GM03348 (cell line): ENCODE results near the gene PTPRM.
A peak's percentile ranks its signal among the peaks of the same experiment; 100 is the strongest.

Source experiments
- DNase-seq: peaks from one replicate; pipeline ENCODE4 v3.0.0; 2012; ENCODE audit warnings: low spot score

PTPRM gene

DNA sequence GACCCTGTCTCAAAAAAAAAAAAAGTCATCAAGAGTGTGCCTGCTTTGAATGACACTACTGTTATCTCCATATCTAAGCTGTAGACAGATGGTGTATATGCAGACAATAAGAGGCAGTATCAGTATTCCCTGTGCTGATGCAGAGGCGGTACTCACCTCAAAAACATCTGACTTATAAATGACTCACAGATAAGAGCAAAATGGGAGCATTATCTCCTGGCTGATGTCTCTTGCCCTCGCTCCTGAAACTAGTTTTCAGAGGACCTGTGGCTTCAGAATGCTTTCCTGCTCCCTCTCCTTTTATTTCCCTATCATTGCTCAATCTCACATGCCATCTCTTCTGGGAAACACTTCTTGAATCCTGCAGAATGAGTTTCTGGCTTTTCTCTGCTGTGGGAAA lies 289.6 kb downstream of the PTPRM start:
- DNase-seq: peak; percentile 16

DNA sequence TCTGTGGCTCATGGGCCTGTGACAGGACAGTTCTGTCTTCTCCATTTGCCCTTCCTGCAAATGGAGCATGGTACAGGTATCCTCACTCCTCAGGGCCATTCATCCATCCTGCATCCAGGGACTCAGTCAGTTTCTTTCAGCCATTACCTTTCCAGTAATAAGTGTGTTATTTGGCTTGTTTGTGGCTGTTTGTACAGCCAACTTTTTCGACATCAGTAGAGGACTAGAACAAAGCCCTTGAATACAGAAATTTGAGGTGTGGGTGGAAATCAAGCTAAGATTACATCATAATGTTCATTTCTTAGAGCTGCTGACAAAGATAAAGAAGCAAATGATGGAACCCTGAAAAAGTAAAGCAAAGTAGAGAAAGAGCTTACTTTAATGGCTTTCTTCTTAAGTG lies 290.4 kb downstream of the PTPRM start:
- DNase-seq: no peak

DNA sequence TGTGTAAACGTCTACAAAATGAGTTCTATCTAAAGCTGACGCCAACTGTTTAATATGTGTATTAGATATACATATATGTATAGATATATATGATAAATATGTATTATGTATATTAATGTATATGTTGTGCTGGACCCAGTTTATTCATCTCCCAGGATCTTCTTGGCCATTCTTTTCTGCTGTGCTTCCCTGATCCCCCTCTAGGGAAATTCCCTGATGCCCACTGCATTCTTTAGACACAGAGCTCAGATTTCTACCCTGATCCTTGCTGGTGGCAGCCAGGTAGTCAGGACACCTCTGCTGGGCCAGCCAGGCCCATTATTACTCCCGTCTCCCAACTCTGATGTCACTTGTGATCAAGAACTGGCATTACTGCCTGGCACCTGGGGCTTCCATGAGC lies 292.0 kb downstream of the PTPRM start:
- DNase-seq: no peak

DNA sequence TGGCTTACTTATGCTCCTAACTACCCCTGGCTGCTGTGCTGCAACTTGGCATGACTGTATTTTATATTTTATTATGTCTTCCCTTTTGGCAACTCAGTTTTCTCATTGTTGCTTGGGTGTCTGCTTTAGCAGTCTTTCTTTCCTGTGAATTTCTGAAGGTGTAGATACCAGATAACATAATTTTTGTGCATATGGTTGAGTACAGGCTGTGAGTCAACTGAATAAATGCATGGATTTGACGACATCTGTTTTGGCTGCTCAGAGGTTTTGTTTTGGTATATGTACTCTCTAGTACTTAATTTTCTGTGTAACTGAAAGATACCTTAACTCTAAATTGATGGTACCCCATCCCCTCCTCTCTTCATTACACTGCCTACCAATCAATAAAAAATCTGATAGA lies 303.1 kb downstream of the PTPRM start:
- DNase-seq: no peak

- peak; percentile 22 for DNase-seq
These were observed 303.7 kb downstream of the PTPRM start for GRCh38 chr18:7870855-7871254.

GRCh38 chr18:7871560-7872456 lies 304.7 kb downstream of the PTPRM start:
- no peak for DNase-seq

DNA sequence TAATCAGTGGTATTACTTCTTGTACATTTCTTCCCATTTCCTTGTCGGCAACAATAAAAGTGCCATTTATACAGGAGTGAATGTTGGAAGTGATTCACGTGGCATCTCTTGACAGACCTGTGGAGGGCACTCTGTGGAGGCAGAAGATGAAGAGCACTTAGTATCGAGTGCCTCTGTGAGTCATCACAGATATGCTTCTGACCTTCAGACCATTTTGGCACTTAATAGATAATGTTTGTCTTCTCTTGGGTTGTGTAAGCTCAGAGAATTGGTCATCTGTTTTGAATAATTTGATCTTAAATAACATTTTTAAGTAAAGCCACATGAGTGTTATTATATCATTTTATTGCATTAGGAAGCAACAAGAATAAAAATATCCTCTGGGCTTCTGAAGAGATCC lies 305.5 kb downstream of the PTPRM start:
- DNase-seq: peak; percentile 50

- no peak for DNase-seq
These were observed 306.2 kb downstream of the PTPRM start for GRCh38 chr18:7873316-7873715.

DNA sequence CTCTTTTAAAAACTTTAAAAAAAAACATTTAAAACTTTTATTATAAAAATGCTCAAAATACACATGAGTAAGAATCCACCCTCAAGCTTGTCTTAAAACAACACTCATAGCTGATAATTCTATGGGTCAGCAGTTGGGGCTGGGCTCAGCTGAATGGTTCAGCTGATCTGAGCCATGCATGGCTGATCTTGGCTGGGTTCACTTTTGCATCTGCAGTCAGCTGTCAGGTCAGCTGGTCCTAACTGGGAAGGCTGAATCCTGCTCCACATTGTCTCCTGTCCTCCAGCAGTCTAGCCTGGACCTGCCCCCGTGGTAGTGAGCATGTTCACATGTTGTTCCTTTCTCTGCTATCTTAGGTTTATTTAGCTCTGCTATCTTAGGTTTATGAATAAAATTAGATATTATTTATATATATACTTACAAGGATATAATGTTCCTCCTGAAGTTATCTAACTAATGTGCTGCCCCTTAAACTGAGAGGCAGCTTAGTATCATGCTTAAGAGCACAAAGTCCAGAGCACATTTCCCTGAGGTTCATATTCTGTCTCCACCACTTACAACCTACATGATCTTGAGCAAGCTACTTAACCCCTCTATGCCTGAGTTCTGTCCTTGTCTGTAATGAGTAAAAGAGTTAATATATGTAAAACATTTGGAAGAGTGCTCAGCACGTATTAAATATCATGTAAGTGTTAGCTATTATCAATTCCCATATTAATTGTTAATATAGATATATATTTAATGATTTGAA lies 309.4 kb downstream of the PTPRM start:
- no peak for DNase-seq

- DNase-seq: no peak
These were observed 310.5 kb downstream of the PTPRM start for GRCh38 chr18:7877609-7878008.

- DNase-seq: no peak
These were observed 311.4 kb downstream of the PTPRM start for GRCh38 chr18:7878265-7879211.

DNA sequence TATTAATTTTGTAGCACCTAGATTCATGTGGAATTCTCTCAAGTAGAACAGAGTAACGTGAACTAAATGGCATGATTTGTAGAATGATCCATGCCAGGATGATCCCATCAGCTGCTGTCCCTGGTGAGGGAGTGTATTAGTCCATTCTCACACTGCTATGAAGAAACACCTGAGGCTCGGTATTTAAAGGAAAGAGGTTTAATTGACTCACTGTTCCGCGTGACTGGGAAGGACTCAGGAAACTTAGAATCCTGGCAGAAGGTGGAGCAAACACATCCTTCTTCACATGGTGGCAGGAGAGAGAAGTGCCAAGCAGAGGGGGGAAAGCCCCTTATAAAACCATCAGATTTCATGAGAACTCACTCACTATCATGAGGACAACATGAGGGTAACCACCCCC lies 312.6 kb downstream of the PTPRM start:
- no peak for DNase-seq

- no peak for DNase-seq
These were observed 318.7 kb downstream of the PTPRM start for GRCh38 chr18:7885865-7886264.

- no peak for DNase-seq
These were observed 319.3 kb downstream of the PTPRM start for GRCh38 chr18:7886436-7886835.

- no peak for DNase-seq
These were observed 322.4 kb downstream of the PTPRM start for GRCh38 chr18:7889515-7889914.

DNA sequence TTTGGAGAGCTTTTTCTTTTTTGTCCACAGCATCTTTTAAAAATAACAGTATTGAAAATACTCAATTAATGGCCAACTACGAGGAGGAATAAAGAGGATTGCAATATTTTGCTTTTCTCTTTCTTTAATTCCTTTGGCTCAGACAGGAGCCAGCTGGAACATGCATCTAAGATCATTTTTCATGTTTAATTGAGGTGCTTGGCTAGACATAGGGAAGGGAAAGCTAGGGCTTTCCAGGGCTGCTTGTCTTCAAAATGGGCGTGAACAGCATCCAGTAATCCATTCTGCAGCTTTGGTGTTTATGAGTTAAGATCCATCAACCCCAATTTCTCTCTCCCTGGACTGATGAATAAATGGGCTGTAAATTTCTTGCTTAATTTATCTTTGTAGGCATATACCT lies 323.0 kb downstream of the PTPRM start:
- DNase-seq: no peak

DNA sequence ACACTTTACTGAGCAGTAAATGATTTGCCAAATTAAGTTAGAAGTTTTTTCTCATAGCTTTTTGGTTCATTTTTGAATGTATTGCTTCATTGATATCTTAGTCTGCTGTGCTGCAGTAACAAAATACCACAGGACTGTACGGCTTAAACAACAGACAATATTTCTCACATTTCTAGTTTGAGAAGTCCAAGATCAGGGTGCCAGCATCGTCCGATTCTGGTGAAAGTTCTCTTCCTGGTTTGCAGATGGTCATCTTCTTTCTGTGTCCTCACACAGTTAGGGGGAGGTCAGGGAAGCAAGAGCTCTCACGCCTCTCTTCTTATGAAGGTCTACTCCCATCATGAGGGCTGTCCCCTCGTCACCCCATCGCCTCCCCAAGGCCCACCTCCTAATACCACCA lies 325.4 kb downstream of the PTPRM start:
- DNase-seq: no peak

GRCh38 chr18:7894592-7894991 lies 327.5 kb downstream of the PTPRM start:
- DNase-seq: no peak

DNA sequence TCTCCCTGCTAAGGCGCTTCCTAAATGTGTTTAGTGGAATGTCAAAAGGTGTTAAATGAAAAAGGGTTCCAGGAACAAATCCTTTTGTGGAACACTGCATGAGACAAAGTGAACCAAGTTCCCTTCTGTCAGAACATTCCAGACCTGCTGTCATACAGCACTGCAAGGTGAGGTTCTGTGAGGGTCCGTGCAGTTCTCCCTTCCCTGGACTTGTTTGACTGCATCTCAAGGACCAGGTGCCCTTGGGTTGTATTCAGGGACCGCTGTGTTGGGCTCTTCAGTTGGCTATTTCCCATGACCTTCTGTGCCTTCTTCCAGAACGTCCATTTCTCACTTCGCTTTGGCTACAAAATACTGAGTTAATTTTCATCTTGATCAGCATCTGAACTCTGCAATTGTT lies 328.2 kb downstream of the PTPRM start:
- DNase-seq: no peak

- DNase-seq: no peak
These were observed 329.0 kb downstream of the PTPRM start for GRCh38 chr18:7896161-7896560.

GRCh38 chr18:7896805-7897518 lies 329.8 kb downstream of the PTPRM start:
- peak; percentile 47 for DNase-seq

- no peak for DNase-seq
These were observed 331.1 kb downstream of the PTPRM start for GRCh38 chr18:7898181-7898580.
